HG03066 (cell line): ENCODE measurements around the gene BTN3A1.
"Not testable (repeated sequence)": the region's sequence is repeated elsewhere in the genome, so short reads cannot be mapped to it uniquely, and the experiment has no call there.

Source experiments
- ATAC-seq: cut with Tn5 transposase; IDR thresholded peaks from one replicate; pipeline ENCODE4 v1.9.1; 2021; ENCODE audit warnings: low read depth; ENCODE audit not compliant: unreplicated experiment

Gene BTN3A1

GRCh38 chr6:26378143-26378542, 23.9 kb upstream of the BTN3A1 start:
- not testable (repeated sequence) for ATAC-seq

DNA sequence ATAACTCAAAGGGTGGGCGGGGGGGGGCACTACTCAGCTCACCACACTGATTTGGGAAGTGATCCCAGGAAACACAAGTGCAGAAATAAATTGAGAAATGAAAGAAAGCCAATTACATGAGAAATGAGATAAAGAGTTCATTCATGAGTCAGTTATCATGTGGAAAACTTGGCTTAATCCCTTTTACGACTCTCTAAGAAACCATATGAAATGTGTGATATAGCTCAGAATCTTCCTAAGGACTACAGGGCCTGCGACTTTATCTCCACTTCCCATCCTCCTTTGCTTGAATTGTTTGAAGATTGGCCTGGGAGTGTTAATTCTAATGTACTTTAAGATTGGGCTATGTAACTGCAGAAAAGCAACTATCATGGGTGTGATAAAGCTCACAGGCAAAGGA, 22.8 kb upstream of the BTN3A1 start:
- ATAC-seq: no peak

DNA sequence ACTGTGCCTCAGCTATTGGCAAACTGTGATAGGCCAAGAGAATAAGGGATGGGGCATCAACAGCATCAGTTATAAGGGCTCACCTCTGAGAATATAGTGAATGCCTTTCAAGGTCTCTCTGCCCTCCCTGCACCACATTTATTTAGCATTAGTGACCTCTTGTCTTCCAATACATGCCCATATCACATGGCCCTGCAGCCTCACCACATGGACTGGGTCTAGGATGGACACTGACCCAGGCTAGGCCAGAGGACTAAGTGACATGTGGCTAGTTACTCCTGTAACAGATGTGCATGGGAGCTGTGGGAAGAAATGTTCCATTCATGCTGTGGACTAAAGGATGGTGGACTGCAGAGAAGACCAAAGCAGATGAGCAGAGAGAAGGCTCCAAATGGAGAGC, 22.3 kb upstream of the BTN3A1 start:
- no peak for ATAC-seq

- ATAC-seq: no peak
Observed at GRCh38 chr6:26380256-26380655, 21.8 kb upstream of the BTN3A1 start.

DNA sequence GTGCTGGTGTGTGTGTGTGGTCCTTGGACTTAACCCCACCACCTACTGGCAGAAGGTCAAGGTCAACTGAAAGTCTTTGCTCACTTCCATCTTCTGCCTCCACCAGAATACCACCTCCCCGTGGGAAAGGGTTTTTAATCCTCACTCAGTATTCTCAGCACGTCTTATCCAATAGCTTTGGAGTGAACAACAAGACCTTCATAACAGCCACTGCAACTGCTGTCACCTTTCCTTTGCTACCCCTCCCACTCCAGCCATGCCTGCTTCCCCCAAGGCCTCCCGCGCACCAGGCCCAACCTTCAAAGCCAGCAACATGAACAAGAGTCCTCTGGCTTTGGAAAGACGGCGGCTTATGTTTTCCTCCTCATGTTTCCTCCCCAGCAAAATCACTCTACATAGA, 20.0 kb upstream of the BTN3A1 start:
- no peak for ATAC-seq

DNA sequence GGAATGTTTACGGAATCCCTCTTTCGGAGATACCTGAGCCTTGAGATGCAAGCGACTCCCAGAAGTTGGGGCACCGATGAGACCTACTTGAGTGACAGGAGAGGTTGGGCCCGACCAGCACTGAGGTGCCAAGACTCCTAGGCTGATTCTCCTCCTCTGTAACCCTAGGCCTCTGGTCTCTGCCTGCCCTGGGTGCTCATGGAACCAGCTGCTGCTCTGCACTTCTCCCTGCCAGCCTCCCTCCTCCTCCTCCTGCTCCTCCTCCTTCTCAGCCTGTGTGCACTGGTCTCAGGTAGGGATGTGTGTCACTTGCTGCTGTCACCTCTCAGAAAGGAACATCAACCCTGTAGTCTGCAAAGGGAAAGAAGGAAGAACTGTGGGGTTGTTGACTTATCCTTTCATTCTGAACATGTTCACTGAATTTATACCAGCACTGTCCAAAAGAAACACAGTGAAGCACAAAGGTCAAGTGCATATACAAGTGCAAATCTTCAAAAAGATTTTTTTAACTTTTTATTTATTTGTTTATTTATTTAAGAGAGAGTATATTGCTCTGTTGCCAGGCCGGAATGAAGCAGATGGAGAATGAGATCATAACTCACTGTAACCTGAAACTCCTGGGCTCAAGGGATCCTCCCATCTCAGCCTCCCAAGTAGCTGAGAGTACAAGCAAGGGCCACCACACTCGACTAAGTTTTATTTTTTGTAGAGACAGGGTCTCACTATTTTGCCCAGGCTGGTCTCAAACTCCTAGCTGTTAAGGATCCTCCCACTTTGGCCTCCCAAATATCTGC, 18.3 kb upstream of the BTN3A1 start:
- peak; percentile 20 for ATAC-seq

GRCh38 chr6:26385734-26386125, 16.3 kb upstream of the BTN3A1 start:
- ATAC-seq: no peak

DNA sequence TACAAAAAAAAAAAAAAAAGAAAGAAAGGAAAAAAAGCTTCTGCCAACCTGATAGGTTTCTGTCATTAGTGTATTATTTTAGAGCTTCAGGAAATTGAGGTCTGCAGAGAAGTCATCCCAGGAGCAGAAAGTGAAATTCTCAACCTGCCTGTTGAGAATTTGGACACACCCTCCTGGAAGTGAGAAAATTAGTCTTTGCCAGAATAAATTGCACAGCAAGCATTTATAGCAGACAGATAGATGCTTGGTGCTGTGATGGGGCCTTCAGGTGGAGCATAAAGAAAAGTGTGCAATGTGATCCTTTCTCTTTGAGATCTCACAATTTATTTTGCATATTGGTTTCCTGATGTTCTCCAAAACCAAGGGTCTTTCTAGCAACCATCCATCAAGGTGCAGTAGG, 14.5 kb upstream of the BTN3A1 start:
- no peak for ATAC-seq

DNA sequence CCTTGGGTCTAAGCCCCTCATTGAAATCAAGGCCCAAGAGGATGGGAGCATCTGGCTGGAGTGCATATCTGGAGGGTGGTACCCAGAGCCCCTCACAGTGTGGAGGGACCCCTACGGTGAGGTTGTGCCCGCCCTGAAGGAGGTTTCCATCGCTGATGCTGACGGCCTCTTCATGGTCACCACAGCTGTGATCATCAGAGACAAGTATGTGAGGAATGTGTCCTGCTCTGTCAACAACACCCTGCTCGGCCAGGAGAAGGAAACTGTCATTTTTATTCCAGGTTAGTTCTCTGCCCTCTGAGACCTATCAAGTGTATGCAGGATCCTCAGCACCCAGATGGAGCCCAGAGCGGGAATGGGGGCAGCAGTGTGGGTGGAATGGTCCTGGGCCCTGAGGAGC, 14.1 kb upstream of the BTN3A1 start:
- no peak for ATAC-seq

DNA sequence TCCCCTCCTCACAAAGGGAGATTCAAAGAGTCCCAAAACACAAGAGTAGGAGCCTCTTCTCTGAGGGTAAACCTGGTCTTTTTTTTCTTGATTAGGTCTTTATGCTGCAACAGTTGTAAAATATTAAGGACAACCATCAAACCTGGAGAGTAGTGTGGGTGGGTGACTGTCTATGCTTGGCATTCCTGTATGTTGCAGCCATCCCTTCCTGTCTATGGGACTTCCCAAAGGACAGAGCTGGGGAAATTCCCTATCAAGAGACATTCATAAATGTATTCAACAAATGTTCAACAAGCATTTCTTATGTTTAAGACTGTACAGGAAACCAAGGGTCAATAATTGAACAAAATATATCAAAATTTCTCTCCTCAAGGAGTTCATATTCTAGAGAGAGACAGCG, 13.6 kb upstream of the BTN3A1 start:
- ATAC-seq: no peak

DNA sequence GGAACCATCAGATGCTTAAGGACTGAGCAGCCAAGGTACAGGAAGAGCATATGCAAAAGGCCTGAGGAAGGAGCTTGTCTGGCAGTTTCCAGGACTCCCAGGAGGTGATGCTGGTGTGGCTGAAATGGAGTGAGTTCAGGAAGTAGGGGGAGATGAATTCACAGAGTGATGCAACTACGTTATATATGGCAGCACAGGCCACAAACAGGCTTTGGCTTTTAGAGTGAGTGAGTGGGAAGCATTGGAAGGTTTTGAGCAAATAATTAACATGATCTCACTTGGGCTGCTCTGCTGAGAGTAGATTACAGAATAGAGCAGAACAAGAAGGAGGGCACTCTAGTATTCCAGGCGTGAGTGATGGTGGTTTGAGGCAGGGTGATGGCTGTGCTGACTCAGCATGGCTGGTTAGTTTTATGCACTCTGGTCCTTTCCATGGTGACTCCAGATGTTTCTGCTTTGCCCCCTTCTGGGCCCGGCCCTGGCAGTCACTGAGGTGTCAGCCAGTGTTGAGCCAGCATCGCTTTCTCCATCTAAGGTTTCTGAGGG, 12.7 kb upstream of the BTN3A1 start:
- no peak for ATAC-seq

GRCh38 chr6:26390531-26390930, 11.5 kb upstream of the BTN3A1 start:
- ATAC-seq: no peak

DNA sequence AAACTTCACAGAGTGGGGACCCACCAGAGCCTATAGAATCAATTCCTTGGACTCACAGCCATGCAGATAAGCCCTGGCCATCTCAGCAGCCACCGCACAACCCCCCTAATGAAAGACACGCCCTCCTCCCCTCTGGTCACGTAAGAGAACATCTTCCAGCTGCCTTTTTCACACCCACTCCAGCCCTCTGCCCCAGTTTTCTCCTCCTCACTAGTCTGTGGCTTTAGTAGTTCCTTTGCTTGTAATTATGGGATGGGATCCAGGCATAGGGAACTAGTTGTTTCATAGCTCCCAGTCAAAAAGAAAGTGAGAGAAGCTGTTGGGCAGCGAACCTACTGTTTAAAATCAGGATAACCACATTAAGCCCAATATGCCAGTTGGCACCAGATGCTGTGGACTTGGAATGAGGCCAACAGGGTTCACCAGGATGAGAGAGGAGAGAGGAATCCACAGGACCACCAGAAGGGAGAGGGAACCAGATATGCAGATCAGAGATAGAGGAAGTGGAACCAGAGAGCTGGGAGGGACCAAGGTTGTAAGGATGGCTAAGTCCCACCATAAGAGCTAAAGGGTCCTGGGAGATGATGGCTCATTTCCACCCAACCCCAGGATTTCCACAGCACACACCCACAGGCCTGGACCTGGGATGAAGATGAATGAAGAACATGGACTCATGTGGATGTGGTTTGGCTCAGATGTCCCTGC, 9.0 kb upstream of the BTN3A1 start:
- ATAC-seq: no peak

DNA sequence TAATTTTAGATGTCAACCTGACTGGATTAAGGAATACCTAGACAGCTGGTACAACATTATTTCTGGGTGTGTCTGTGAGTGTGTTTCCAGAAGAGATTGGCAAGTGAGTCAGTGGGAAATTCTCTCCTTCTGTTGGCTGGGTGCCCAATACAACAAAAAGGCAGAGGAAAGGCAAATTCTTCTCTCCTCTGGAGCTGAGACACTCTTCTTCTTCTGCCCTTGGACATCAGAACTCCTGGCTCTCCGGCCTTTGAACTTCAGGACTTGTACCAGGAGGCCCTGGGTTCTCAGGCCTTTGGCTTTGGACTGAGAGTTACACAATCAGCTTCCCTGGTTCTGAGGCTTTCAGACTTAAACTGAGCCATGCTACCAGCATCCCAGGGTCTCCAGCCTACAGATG, 7.8 kb upstream of the BTN3A1 start:
- no peak for ATAC-seq

GRCh38 chr6:26398555-26398954, 3.5 kb upstream of the BTN3A1 start:
- no peak for ATAC-seq

DNA sequence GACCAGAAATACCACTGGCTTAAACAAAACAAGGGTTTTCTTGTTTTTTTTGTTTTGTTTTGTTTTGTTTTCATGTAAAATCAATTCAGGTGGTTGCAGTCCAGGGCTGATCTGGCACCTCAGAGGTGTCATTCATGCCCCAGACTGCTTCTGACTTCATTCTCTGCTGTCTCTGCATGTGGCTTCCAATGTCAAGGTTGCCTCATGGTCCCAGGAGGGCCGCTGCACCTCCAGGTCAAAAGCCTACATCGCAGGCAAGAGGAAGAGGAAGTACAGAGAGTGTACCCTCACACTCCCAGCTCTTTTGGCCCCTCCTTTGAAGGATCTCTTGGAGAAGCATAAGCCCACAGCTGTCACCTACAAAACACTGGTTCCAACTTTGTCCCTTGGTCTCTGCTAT, 1.4 kb upstream of the BTN3A1 start:
- ATAC-seq: no peak

GRCh38 chr6:26401389-26401986, 587 bp upstream of the BTN3A1 start:
- ATAC-seq: no peak

GRCh38 chr6:26403893-26404292, 1.8 kb downstream of the BTN3A1 start:
- no peak for ATAC-seq

DNA sequence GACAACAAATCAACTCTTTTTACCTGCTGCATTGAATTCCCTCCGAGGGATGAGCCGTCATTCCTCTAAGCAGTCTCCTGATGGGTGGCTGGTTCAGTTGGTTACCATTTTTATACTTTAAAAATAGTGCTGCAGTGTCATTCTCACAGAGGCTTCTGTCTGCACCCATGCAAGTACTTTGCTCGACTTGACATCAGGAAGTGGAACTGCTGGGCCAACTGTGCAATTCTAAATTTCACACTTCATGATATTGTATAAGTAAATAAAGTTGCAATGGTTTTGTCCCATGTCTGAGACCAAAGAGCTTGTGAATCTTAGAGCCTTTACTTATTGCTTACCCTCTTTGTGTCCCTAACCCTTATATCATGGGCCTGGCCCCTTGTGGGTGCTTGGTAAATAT, 2.5 kb downstream of the BTN3A1 start:
- ATAC-seq: no peak

- no peak for ATAC-seq
Observed at GRCh38 chr6:26408828-26409730, 7.0 kb downstream of the BTN3A1 start.

DNA sequence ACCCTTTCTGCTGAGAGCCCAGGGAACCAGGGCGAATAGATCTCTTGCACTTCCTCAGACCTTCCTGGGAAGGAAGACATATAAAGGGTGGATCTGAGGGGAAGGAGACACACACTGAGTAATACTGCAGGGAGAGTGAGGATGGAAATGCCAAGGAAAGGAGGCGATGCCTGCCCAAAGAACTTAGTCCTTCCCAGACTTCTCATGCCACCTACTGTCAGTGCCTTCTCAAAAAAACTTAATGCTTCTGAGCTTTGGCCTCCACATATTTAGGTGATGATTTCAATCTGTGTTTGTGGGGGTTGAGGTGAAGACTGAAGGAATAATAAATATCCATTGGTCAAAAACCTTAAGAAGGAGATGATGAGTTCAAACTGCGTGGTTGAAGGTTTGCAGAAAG, 9.7 kb downstream of the BTN3A1 start:
- no peak for ATAC-seq
